ENCODE data around the gene NYNRIN.
"Not testable (repeated sequence)": the region's sequence is repeated elsewhere in the genome, so short reads cannot be mapped to it uniquely, and the experiment has no call there.

Gene NYNRIN

DNA sequence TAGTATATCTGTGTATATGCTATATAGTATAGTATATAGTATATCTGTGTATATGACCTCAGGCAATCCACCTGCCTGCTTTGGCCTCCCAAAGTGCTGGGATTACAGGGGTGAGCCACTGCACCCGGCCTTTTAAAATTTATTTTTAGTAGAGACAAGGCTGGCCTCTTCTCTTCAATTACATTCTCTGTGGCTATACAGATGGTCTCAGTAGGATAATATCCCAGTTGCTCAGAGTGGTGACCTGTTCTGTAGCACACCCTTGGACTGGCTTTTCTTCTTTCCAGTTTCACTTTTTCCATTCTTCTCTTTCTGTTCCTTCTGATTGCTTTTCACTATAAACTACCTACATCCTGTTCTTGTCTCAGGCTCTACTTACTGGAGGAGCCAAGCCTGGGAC, 34.0 kb upstream of the NYNRIN start:
- FAIRE-seq: no peak
- DNase-seq (ENCODE audit: insufficient read length): no peak
- TF ChIP-seq POLR2A (IDR thresholded peaks at IDR 0.05; ENCODE audit: low read depth, low read length) (no peak), POLR2AphosphoS5 (IDR thresholded peaks at IDR 0.05; ENCODE audit: low read depth, low read length) (no peak), TAF1 (IDR thresholded peaks at IDR 0.05; ENCODE audit: borderline replicate concordance, low read depth, low read length) (no peak)

GRCh38 chr14:24365600-24366412, 33.0 kb upstream of the NYNRIN start:
- FAIRE-seq: peak; percentile 77
- TF ChIP-seq TAF1 (IDR thresholded peaks at IDR 0.05; ENCODE audit: borderline replicate concordance, low read depth, low read length) (no peak), POLR2AphosphoS5 (IDR thresholded peaks at IDR 0.05; ENCODE audit: low read depth, low read length) (no peak), POLR2A (IDR thresholded peaks at IDR 0.05; ENCODE audit: low read depth, low read length) (no peak)

DNA sequence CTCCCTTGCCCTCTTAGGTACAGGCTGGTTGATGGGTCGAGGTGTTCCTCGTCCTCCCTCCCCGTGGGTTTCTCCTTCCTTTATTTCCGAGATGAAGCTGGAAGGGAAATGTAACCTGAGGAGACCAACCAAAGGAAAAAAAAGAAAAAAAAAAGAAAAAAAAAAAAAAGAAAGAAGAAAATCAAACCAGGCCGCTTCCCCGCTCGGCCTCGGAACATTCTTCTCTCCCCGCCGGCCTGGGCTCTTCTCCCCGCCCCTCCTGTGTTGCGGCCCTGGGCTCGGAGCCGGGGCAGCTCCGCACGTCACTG, 32.4 kb upstream of the NYNRIN start:
- no peak for DNase-seq (ENCODE audit: insufficient read length)
- no peak for TF ChIP-seq POLR2A (IDR thresholded peaks at IDR 0.05; ENCODE audit: low read depth, low read length)
- no peak for TF ChIP-seq POLR2AphosphoS5 (IDR thresholded peaks at IDR 0.05; ENCODE audit: low read depth, low read length)
- TF ChIP-seq TAF1 (IDR thresholded peaks at IDR 0.05; ENCODE audit: borderline replicate concordance, low read depth, low read length): no peak
- no peak for FAIRE-seq

More at GRCh38 chr14:24365600-24366412, 33.0 kb upstream of the NYNRIN start:
- DNase-seq (ENCODE audit: insufficient read length): no peak

GRCh38 chr14:24366721-24367513, 31.9 kb upstream of the NYNRIN start:
- FAIRE-seq: no peak
- peak; percentile 65 for DNase-seq (ENCODE audit: insufficient read length)
- TF ChIP-seq TAF1 (IDR thresholded peaks at IDR 0.05; ENCODE audit: borderline replicate concordance, low read depth, low read length) (no peak), POLR2AphosphoS5 (IDR thresholded peaks at IDR 0.05; ENCODE audit: low read depth, low read length) (no peak), POLR2A (IDR thresholded peaks at IDR 0.05; ENCODE audit: low read depth, low read length) (no peak)

GRCh38 chr14:24367514-24368211, 31.1 kb upstream of the NYNRIN start, which contains the start of gene NFATC4:
Gene NFATC4 (plus strand): TSS chr14:24368184. CDS start chr14:24368341, 157 bp downstream.
- no peak for DNase-seq (ENCODE audit: insufficient read length)
- FAIRE-seq: no peak
- no peak for TF ChIP-seq TAF1 (IDR thresholded peaks at IDR 0.05; ENCODE audit: borderline replicate concordance, low read depth, low read length)
- no peak for TF ChIP-seq POLR2A (IDR thresholded peaks at IDR 0.05; ENCODE audit: low read depth, low read length)
- no peak for TF ChIP-seq POLR2AphosphoS5 (IDR thresholded peaks at IDR 0.05; ENCODE audit: low read depth, low read length)

- no peak for DNase-seq (ENCODE audit: insufficient read length)
- TF ChIP-seq POLR2AphosphoS5 (IDR thresholded peaks at IDR 0.05; ENCODE audit: low read depth, low read length) (no peak), TAF1 (IDR thresholded peaks at IDR 0.05; ENCODE audit: borderline replicate concordance, low read depth, low read length) (no peak), POLR2A (IDR thresholded peaks at IDR 0.05; ENCODE audit: low read depth, low read length) (no peak)
- FAIRE-seq: no peak
Observed at GRCh38 chr14:24368212-24368561, 30.6 kb upstream of the NYNRIN start.

- TF ChIP-seq POLR2AphosphoS5 (IDR thresholded peaks at IDR 0.05; ENCODE audit: low read depth, low read length) (no peak), POLR2A (IDR thresholded peaks at IDR 0.05; ENCODE audit: low read depth, low read length) (no peak), TAF1 (IDR thresholded peaks at IDR 0.05; ENCODE audit: borderline replicate concordance, low read depth, low read length) (no peak)
- DNase-seq (ENCODE audit: insufficient read length) (peak; percentile 48), FAIRE-seq (no peak)
Observed at GRCh38 chr14:24368562-24369252, 30.1 kb upstream of the NYNRIN start.

- no peak for TF ChIP-seq POLR2A (IDR thresholded peaks at IDR 0.05; ENCODE audit: low read depth, low read length)
- TF ChIP-seq POLR2AphosphoS5 (IDR thresholded peaks at IDR 0.05; ENCODE audit: low read depth, low read length): no peak
- no peak for TF ChIP-seq TAF1 (IDR thresholded peaks at IDR 0.05; ENCODE audit: borderline replicate concordance, low read depth, low read length)
- DNase-seq (ENCODE audit: insufficient read length) (no peak), FAIRE-seq (no peak)
Observed at GRCh38 chr14:24369463-24369862, 29.3 kb upstream of the NYNRIN start.

GRCh38 chr14:24369907-24370687, 28.7 kb upstream of the NYNRIN start:
- no peak for FAIRE-seq
- no peak for TF ChIP-seq POLR2A (IDR thresholded peaks at IDR 0.05; ENCODE audit: low read depth, low read length)
- TF ChIP-seq POLR2AphosphoS5 (IDR thresholded peaks at IDR 0.05; ENCODE audit: low read depth, low read length): no peak
- TF ChIP-seq TAF1 (IDR thresholded peaks at IDR 0.05; ENCODE audit: borderline replicate concordance, low read depth, low read length): no peak
- no peak for DNase-seq (ENCODE audit: insufficient read length)

DNA sequence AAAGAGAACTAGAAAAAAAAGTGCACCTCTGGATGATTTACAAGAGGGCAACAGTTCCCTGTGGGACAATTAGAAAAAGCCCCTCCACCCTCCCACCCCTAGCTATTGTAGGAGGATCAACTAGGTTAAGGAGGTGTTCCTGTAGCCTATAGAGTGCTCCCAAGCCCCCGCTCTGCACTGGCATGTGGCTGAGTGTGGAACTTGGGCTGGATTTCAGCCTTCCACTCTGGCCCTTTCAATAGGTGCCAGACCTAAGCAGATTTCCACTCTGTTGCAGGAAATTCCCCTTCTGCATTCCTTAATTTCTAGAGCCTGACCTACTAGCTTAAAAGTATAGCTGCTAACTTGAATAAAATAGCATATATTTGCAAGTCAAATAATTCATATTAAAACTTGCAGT, 28.1 kb upstream of the NYNRIN start:
- FAIRE-seq (no peak), DNase-seq (ENCODE audit: insufficient read length) (no peak)
- TF ChIP-seq POLR2A (IDR thresholded peaks at IDR 0.05; ENCODE audit: low read depth, low read length): no peak
- TF ChIP-seq POLR2AphosphoS5 (IDR thresholded peaks at IDR 0.05; ENCODE audit: low read depth, low read length): no peak
- no peak for TF ChIP-seq TAF1 (IDR thresholded peaks at IDR 0.05; ENCODE audit: borderline replicate concordance, low read depth, low read length)

DNA sequence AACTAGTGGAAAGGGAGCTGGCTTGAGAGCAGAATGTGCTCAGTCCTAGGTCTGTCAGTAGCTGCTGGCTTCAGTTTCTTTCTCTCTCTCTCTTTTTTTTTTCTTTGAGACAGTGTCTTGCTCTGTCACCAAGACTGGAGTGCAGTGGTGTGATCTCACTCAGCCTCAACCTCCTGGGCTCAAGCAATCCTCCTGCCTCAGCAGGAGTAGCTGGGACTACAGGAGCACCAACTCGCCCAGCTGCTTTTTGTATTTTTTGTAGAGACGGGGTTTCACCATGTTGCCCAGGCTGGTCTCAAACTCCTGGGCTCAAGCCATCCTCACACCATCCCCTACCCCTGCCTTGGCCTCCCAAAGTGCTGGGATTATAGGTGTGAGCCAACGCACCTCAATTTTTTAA, 27.2 kb upstream of the NYNRIN start:
- not testable (repeated sequence) for DNase-seq (ENCODE audit: insufficient read length); FAIRE-seq
